ENCODE measurements around the gene AKR1C1.
"Not testable (repeated sequence)": the region's sequence is repeated elsewhere in the genome, so short reads cannot be mapped to it uniquely, and the experiment has no call there.

- TF ChIP-seq, protein P1, sequence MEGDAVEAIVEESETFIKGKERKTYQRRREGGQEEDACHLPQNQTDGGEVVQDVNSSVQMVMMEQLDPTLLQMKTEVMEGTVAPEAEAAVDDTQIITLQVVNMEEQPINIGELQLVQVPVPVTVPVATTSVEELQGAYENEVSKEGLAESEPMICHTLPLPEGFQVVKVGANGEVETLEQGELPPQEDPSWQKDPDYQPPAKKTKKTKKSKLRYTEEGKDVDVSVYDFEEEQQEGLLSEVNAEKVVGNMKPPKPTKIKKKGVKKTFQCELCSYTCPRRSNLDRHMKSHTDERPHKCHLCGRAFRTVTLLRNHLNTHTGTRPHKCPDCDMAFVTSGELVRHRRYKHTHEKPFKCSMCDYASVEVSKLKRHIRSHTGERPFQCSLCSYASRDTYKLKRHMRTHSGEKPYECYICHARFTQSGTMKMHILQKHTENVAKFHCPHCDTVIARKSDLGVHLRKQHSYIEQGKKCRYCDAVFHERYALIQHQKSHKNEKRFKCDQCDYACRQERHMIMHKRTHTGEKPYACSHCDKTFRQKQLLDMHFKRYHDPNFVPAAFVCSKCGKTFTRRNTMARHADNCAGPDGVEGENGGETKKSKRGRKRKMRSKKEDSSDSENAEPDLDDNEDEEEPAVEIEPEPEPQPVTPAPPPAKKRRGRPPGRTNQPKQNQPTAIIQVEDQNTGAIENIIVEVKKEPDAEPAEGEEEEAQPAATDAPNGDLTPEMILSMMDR (IDR thresholded peaks at IDR 0.05; ENCODE audit: borderline replicate concordance, extremely low read depth, low read length, poor library complexity, severe bottlenecking), result not testable (repeated sequence)
- TF ChIP-seq EZH2 (IDR thresholded peaks at IDR 0.05; ENCODE audit: borderline replicate concordance, low read depth, low read length, severe bottlenecking), result not testable (repeated sequence)
These were observed 24.9 kb downstream of the AKR1C1 start for GRCh38 chr10:4988000-4988641.

All from DND-41 (cell line).